K562 (cell line): ENCODE measurements around the gene RPUSD2.

ENCODE experiments used
- BACH1 ChIP-seq: fragments of 200-800 bp; sonication (Bioruptor generic); IDR thresholded peaks from 2 replicates; pipeline ENCODE4 v1.6.1; 2016; ENCODE audit warnings: missing genetic modification characterization, missing compliant biosample characterization
- HDAC6 ChIP-seq: IDR thresholded peaks from 2 replicates; pipeline ENCODE4 v1.6.1; 2012; ENCODE audit warnings: low read depth, mild to moderate bottlenecking, control low read depth, inconsistent platforms, low read length, moderate library complexity
- MAFK ChIP-seq: IDR thresholded peaks from 2 replicates; pipeline ENCODE4 v1.6.1; 2011; ENCODE audit warnings: low read length, improper control_type of control experiment
- MEIS2 ChIP-seq: fragments of 450-650 bp; IDR thresholded peaks from 2 replicates; pipeline ENCODE4 v1.6.1; 2014; ENCODE audit warnings: mild to moderate bottlenecking; ENCODE audit not compliant: partially characterized antibody
- POLR2A ChIP-seq: fragments of 450-650 bp; conservative IDR thresholded peaks from 2 replicates; pipeline ENCODE4 v1.6.1; 2016
- YBX1 ChIP-seq: fragments of 450-650 bp; IDR thresholded peaks from 2 replicates; pipeline ENCODE4 v1.7.1; 2016; ENCODE audit warnings: mild to moderate bottlenecking
- ZNF165 ChIP-seq: fragments of 250-450 bp; sonication (Bioruptor Pico); IDR thresholded peaks from 2 replicates; pipeline ENCODE4 v1.4.0; 2020; ENCODE audit warnings: borderline replicate concordance
- TF ChIP-seq, protein P1 (sequence below): sonication (generic); formaldehyde crosslinking; IDR thresholded peaks from 2 replicates; pipeline ENCODE4 v1.8.0; 2022; ENCODE audit warnings: missing genetic modification reagents, mild to moderate bottlenecking, moderate library complexity, borderline replicate concordance
- TF ChIP-seq, protein P2 (sequence below): sonication (generic); formaldehyde crosslinking; IDR thresholded peaks from 2 replicates; pipeline ENCODE4 v1.9.0; 2022; ENCODE audit warnings: mild to moderate bottlenecking, missing genetic modification reagents
- TF ChIP-seq, protein P3 (sequence below), 3 experiments: IDR thresholded peaks in 2 of 3; conservative IDR thresholded peaks in 1 of 3; 2 replicates each; pipeline ENCODE4 v1.5.1; 2011 to 2012; ENCODE audit warnings: low read length in 3 of 3, mild to moderate bottlenecking in 3 of 3, control low read depth in 2 of 3, improper control_type of control experiment in 1 of 3, inconsistent platforms in 1 of 3, low read depth in 1 of 3, mixed read lengths in 1 of 3, moderate library complexity in 1 of 3; ENCODE audit not compliant: insufficient read depth in 2 of 3
- TF ChIP-seq, protein P4 (sequence below): sonication (generic); formaldehyde crosslinking; IDR thresholded peaks from 2 replicates; pipeline ENCODE4 v1.8.0; 2022; ENCODE audit warnings: mild to moderate bottlenecking, low read depth, missing genetic modification reagents

- TF ChIP-seq, protein P1, sequence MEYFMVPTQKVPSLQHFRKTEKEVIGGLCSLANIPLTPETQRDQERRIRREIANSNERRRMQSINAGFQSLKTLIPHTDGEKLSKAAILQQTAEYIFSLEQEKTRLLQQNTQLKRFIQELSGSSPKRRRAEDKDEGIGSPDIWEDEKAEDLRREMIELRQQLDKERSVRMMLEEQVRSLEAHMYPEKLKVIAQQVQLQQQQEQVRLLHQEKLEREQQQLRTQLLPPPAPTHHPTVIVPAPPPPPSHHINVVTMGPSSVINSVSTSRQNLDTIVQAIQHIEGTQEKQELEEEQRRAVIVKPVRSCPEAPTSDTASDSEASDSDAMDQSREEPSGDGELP (CRISPR knock-in tag) = no peak
- TF ChIP-seq HDAC6 (no peak), YBX1 (no peak), BACH1 (no peak), POLR2A (no peak), MAFK (no peak), MEIS2 (no peak), ZNF165 (CRISPR knock-in tag) (no peak)
- TF ChIP-seq, protein P2, sequence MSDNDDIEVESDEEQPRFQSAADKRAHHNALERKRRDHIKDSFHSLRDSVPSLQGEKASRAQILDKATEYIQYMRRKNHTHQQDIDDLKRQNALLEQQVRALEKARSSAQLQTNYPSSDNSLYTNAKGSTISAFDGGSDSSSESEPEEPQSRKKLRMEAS (CRISPR knock-in tag) = no peak
- TF ChIP-seq, protein P3, sequence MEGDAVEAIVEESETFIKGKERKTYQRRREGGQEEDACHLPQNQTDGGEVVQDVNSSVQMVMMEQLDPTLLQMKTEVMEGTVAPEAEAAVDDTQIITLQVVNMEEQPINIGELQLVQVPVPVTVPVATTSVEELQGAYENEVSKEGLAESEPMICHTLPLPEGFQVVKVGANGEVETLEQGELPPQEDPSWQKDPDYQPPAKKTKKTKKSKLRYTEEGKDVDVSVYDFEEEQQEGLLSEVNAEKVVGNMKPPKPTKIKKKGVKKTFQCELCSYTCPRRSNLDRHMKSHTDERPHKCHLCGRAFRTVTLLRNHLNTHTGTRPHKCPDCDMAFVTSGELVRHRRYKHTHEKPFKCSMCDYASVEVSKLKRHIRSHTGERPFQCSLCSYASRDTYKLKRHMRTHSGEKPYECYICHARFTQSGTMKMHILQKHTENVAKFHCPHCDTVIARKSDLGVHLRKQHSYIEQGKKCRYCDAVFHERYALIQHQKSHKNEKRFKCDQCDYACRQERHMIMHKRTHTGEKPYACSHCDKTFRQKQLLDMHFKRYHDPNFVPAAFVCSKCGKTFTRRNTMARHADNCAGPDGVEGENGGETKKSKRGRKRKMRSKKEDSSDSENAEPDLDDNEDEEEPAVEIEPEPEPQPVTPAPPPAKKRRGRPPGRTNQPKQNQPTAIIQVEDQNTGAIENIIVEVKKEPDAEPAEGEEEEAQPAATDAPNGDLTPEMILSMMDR (IDR thresholded peaks at IDR 0.05 in 2 of 3, conservative IDR thresholded peaks at IDR 0.05 in 1 of 3; ENCODE audit: insufficient read depth in 2 of 3, low read depth in 1 of 3, low read length in 3 of 3) = no peak
- TF ChIP-seq, protein P4, sequence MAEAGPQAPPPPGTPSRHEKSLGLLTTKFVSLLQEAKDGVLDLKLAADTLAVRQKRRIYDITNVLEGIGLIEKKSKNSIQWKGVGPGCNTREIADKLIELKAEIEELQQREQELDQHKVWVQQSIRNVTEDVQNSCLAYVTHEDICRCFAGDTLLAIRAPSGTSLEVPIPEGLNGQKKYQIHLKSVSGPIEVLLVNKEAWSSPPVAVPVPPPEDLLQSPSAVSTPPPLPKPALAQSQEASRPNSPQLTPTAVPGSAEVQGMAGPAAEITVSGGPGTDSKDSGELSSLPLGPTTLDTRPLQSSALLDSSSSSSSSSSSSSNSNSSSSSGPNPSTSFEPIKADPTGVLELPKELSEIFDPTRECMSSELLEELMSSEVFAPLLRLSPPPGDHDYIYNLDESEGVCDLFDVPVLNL (CRISPR knock-in tag) = no peak
Measured at GRCh38 chr15:40548610-40549009, 20.5 kb upstream of the RPUSD2 start.
